NT2/D1 (cell line): ENCODE results near the gene PLCB3.

Experiments
- YY1 ChIP-seq: IDR thresholded peaks from 2 replicates; pipeline ENCODE4 v1.6.1; 2011; ENCODE audit not compliant: insufficient read length, insufficient read depth
- ZNF274 ChIP-seq: IDR thresholded peaks from 2 replicates; pipeline ENCODE4 v1.6.1; 2011; ENCODE audit warnings: mild to moderate bottlenecking, low read depth, low read length

GRCh38 chr11:64317325-64317960 lies 66.1 kb downstream of the PLCB3 start, which contains the start of gene TRMT112:
- TF ChIP-seq YY1 (no peak), ZNF274 (no peak)
